HepG2 (cell line): Measurements from ENCODE around the gene GNAI2. TPM values are rescaled to one million over a fixed set of nuclear protein-coding genes. Genes with fewer than 3 reads are reported as not detected.
A peak's percentile ranks its signal among the peaks of the same experiment; 100 is the strongest.

Experiments
- FOSL2 ChIP-seq: sonication (generic); formaldehyde crosslinking; IDR thresholded peaks from 2 replicates; pipeline ENCODE4 v1.4.0; 2020; ENCODE audit warnings: missing genetic modification reagents
- FOXP1 ChIP-seq, 2 experiments: fragments of 450-650 bp in 1 of 2; IDR thresholded peaks; 2 replicates each; pipeline ENCODE4 v1.6.1; 2017 to 2018; ENCODE audit warnings: antibody characterized with exemption in 1 of 2
- HMG20A ChIP-seq: IDR thresholded peaks from 2 replicates; pipeline ENCODE4 v1.6.1; 2016; ENCODE audit warnings: borderline replicate concordance
- HNRNPL ChIP-seq: fragments of 200-400 bp; formaldehyde crosslinking; IDR thresholded peaks from 2 replicates; pipeline ENCODE4 v1.6.1; 2017; ENCODE audit warnings: mild to moderate bottlenecking, low read depth, low read length
- LRRFIP1 ChIP-seq: sonication (generic); formaldehyde crosslinking; conservative IDR thresholded peaks from 2 replicates; pipeline ENCODE4 v1.4.0; 2020; ENCODE audit warnings: missing genetic modification reagents
- PHF20 ChIP-seq: sonication (generic); formaldehyde crosslinking; IDR thresholded peaks from 2 replicates; pipeline ENCODE4 v1.5.0; 2020; ENCODE audit warnings: mild to moderate bottlenecking, missing genetic modification reagents
- RARA ChIP-seq: IDR thresholded peaks from 2 replicates; pipeline ENCODE4 v1.6.1; 2016; ENCODE audit warnings: missing genetic modification reagents, missing compliant biosample characterization
- SOX5 ChIP-seq: IDR thresholded peaks from 2 replicates; pipeline ENCODE4 v1.6.1; 2016; ENCODE audit warnings: borderline replicate concordance
- ZBTB2 ChIP-seq: sonication (generic); formaldehyde crosslinking; IDR thresholded peaks from 2 replicates; pipeline ENCODE4 v1.8.0; 2022; ENCODE audit warnings: low read depth, missing genetic modification reagents
- ZBTB42 ChIP-seq: sonication (generic); formaldehyde crosslinking; IDR thresholded peaks from 2 replicates; pipeline ENCODE4 v1.5.0; 2020; ENCODE audit warnings: mild to moderate bottlenecking, missing genetic modification reagents
- ZHX1 ChIP-seq: sonication (generic); formaldehyde crosslinking; IDR thresholded peaks from 2 replicates; pipeline ENCODE4 v1.8.1; 2022; ENCODE audit warnings: low read depth, mild to moderate bottlenecking, missing genetic modification reagents
- ZNF121 ChIP-seq: sonication (generic); formaldehyde crosslinking; IDR thresholded peaks from 2 replicates; pipeline ENCODE4 v1.5.0; 2020; ENCODE audit warnings: mild to moderate bottlenecking, missing genetic modification reagents
- ZNF225 ChIP-seq: sonication (generic); formaldehyde crosslinking; IDR thresholded peaks from 2 replicates; pipeline ENCODE4 v1.4.0; 2020; ENCODE audit warnings: mild to moderate bottlenecking, missing genetic modification reagents
- ZNF264 ChIP-seq: sonication (generic); formaldehyde crosslinking; IDR thresholded peaks from 2 replicates; pipeline ENCODE4 v1.4.0; 2020; ENCODE audit warnings: missing genetic modification reagents
- ZNF326 ChIP-seq: sonication (generic); formaldehyde crosslinking; IDR thresholded peaks from 2 replicates; pipeline ENCODE4 v1.4.0; 2020; ENCODE audit warnings: missing genetic modification reagents, borderline replicate concordance
- ZNF343 ChIP-seq: sonication (generic); formaldehyde crosslinking; IDR thresholded peaks from 2 replicates; pipeline ENCODE4 v1.4.0; 2020; ENCODE audit warnings: mild to moderate bottlenecking, missing genetic modification reagents
- ZNF530 ChIP-seq: sonication (generic); formaldehyde crosslinking; IDR thresholded peaks from 2 replicates; pipeline ENCODE4 v1.5.0; 2020; ENCODE audit warnings: low read depth, mild to moderate bottlenecking, missing genetic modification reagents
- ZNF556 ChIP-seq: sonication (generic); formaldehyde crosslinking; IDR thresholded peaks from 2 replicates; pipeline ENCODE4 v1.4.0; 2020; ENCODE audit warnings: mild to moderate bottlenecking, missing genetic modification reagents, borderline replicate concordance
- ZNF567 ChIP-seq: sonication (generic); formaldehyde crosslinking; IDR thresholded peaks from 2 replicates; pipeline ENCODE4 v1.8.1; 2023; ENCODE audit warnings: mild to moderate bottlenecking, missing genetic modification reagents, borderline replicate concordance
- ZNF770 ChIP-seq: sonication (generic); formaldehyde crosslinking; IDR thresholded peaks from 2 replicates; pipeline ENCODE4 v1.5.0; 2020; ENCODE audit warnings: mild to moderate bottlenecking, missing genetic modification reagents
- ZSCAN31 ChIP-seq: sonication (generic); formaldehyde crosslinking; IDR thresholded peaks from 2 replicates; pipeline ENCODE4 v1.5.0; 2020; ENCODE audit warnings: low read depth, mild to moderate bottlenecking, missing genetic modification reagents
- polyA plus RNA-seq, 8 experiments: library from polyadenylated mRNA; depleted of rRNA in 3 of 8; stranded (reverse) in 7 of 8; unstranded in 1 of 8; fragments of >200 nt; fragmentation: Illumina TruSeq in 4 of 8; extraction: Trizol in 4 of 8; gene quantifications; 2 replicates each; pipeline versions ENCODE4 v1.2.1 to v1.2.3, GENCODE V29; 2011 to 2016; ENCODE audit warnings: low read depth in 4 of 8, missing spikeins in 1 of 8, mixed read lengths in 1 of 8; ENCODE audit not compliant: insufficient read depth in 1 of 8
- total RNA-seq, 5 experiments: library from RNA; depleted of rRNA; stranded (reverse); fragments of >200 nt; fragmentation: Illumina TruSeq; extraction: Trizol; gene quantifications; 2 replicates each; pipeline ENCODE4 v1.2.3, GENCODE V29; 2016; ENCODE audit warnings: low read depth in 1 of 5

The GNAI2 gene
- total and polyA plus RNA-seq, 2 of the 13 experiments (the other 11 are each of a cell fraction or from before 2014, with no cell fraction given) = 51.1 to 66.2 TPM

GRCh38 chr3:50235716-50236483, at the start of gene GNAI2 (continued):
- TF ChIP-seq ZNF225 (0 out of 2 replicates have a peak, but pooled peaks have one; percentile 31), FOXP1 (IDR thresholded peaks at IDR 0.05) (no peak), FOXP1 (CRISPR knock-in tag; IDR thresholded peaks at IDR 0.05) (no peak), ZBTB42 (CRISPR knock-in tag) (no peak), ZHX1 (CRISPR knock-in tag) (no peak), FOSL2 (CRISPR knock-in tag) (no peak), RARA (CRISPR knock-in tag) (no peak), ZNF567 (CRISPR knock-in tag) (no peak), HMG20A (CRISPR knock-in tag) (no peak), ZBTB2 (no peak), HNRNPL (0 out of 2 replicates have a peak, but pooled peaks have one; percentile 71), ZSCAN31 (CRISPR knock-in tag) (peak; percentile 63; the same call in 1 of the 2 replicates), ZNF530 (CRISPR knock-in tag) (no peak), ZNF556 (CRISPR knock-in tag) (no peak), ZNF121 (CRISPR knock-in tag) (no peak), ZNF264 (CRISPR knock-in tag) (no peak), PHF20 (CRISPR knock-in tag) (peak; percentile 52; the same call in 1 of the 2 replicates), SOX5 (CRISPR knock-in tag) (no peak), ZNF326 (no peak), ZNF770 (no peak), ZNF343 (CRISPR knock-in tag) (no peak), LRRFIP1 (CRISPR knock-in tag) (no peak)
